ENCODE data around the gene F8. TPM values are rescaled to one million over a fixed set of nuclear protein-coding genes. Genes with fewer than 3 reads are reported as not detected.
A peak's percentile ranks its signal among the peaks of the same experiment; 100 is the strongest.

The F8 gene
- total RNA-seq, 2 donors from 2014 or later = 2.7 to 2.9 TPM

GRCh38 chrX:154804261-154804956, 218.1 kb downstream of the F8 start:
- no peak overlapping the region for H3K27ac Mint-ChIP-seq
- peaks cover 22 to 32% of the 10 kb centered on the region in 2 donors for H3K4me1 Mint-ChIP-seq (ENCODE audit: low read depth in 2 of 2)

GRCh38 chrX:154802947-154803346, 219.6 kb downstream of the F8 start:
- DNase-seq (ENCODE audit: low spot score) (no peak), ATAC-seq (no peak)
- no peaks in the 10 kb centered on the region for H3K9me3 Mint-ChIP-seq
- H3K36me3 Mint-ChIP-seq = no peaks in the 10 kb centered on the region
- peaks cover 0 to 2% of the 10 kb centered on the region in 2 donors for H3K27me3 Mint-ChIP-seq
- H3K27ac Mint-ChIP-seq = no peak overlapping the region
- peak overlapping the region; percentile 82 for H3K4me3 Mint-ChIP-seq
- peaks cover 30 to 42% of the 10 kb centered on the region in 2 donors for H3K4me1 Mint-ChIP-seq (ENCODE audit: low read depth in 2 of 2)

More at GRCh38 chrX:154804261-154804956, 218.1 kb downstream of the F8 start:
- H3K36me3 Mint-ChIP-seq = no peaks in the 10 kb centered on the region
- no peaks in the 10 kb centered on the region for H3K9me3 Mint-ChIP-seq
- peaks cover 0 to 2% of the 10 kb centered on the region in 2 donors for H3K27me3 Mint-ChIP-seq
- DNase-seq (ENCODE audit: low spot score) (no peak), ATAC-seq (no peak)
- peak overlapping the region; percentile 82 for H3K4me3 Mint-ChIP-seq

GRCh38 chrX:154800478-154801210, 221.9 kb downstream of the F8 start:
- no peaks in the 10 kb centered on the region for H3K27me3 Mint-ChIP-seq
- H3K27ac Mint-ChIP-seq = peak overlapping the region; percentile 72 to 90
- no peak for ATAC-seq
- H3K4me1 Mint-ChIP-seq (ENCODE audit: low read depth in 2 of 2) = peaks cover 30 to 49% of the 10 kb centered on the region in 2 donors
- no peaks in the 10 kb centered on the region for H3K36me3 Mint-ChIP-seq
- H3K9me3 Mint-ChIP-seq = no peaks in the 10 kb centered on the region
- peak overlapping the region; percentile 80 for H3K4me3 Mint-ChIP-seq
- no peak for DNase-seq (ENCODE audit: low spot score)

- H3K9me3 Mint-ChIP-seq = no peaks in the 10 kb centered on the region
- peak overlapping the region; percentile 80 for H3K4me3 Mint-ChIP-seq
- peak overlapping the region; percentile 72 to 90 for H3K27ac Mint-ChIP-seq
- DNase-seq (ENCODE audit: low spot score) = no peak
- no peaks in the 10 kb centered on the region for H3K36me3 Mint-ChIP-seq
- no peaks in the 10 kb centered on the region for H3K27me3 Mint-ChIP-seq
- ATAC-seq = no peak
- H3K4me1 Mint-ChIP-seq (ENCODE audit: low read depth in 2 of 2) = peaks cover 28 to 48% of the 10 kb centered on the region in 2 donors
Observed at GRCh38 chrX:154799556-154800348, 222.8 kb downstream of the F8 start.

GRCh38 chrX:154797006-154797405, 225.5 kb downstream of the F8 start:
- H3K9me3 Mint-ChIP-seq = no peaks in the 10 kb centered on the region
- H3K36me3 Mint-ChIP-seq = no peaks in the 10 kb centered on the region
- no peaks in the 10 kb centered on the region for H3K27me3 Mint-ChIP-seq
- H3K4me3 Mint-ChIP-seq = no peak overlapping the region
- no peak overlapping the region for H3K27ac Mint-ChIP-seq
- peaks cover 21 to 35% of the 10 kb centered on the region in 2 donors for H3K4me1 Mint-ChIP-seq (ENCODE audit: low read depth in 2 of 2)
- no peak for ATAC-seq
- DNase-seq (ENCODE audit: low spot score) = no peak

GRCh38 chrX:154795016-154795415, 227.5 kb downstream of the F8 start:
- ATAC-seq = no peak
- DNase-seq (ENCODE audit: low spot score) = no peak
- Mint-ChIP-seq H3K36me3 (no peaks in the 10 kb centered on the region), H3K27me3 (no peaks in the 10 kb centered on the region), H3K4me3 (no peak overlapping the region), H3K4me1 (ENCODE audit: low read depth in 2 of 2) (peaks cover 13 to 23% of the 10 kb centered on the region in 2 donors), H3K27ac (no peak overlapping the region), H3K9me3 (no peaks in the 10 kb centered on the region)

- no peaks in the 10 kb centered on the region for H3K9me3 Mint-ChIP-seq
- ATAC-seq (no peak), DNase-seq (ENCODE audit: low spot score) (no peak)
- H3K27me3 Mint-ChIP-seq = no peaks in the 10 kb centered on the region
- no peak overlapping the region for H3K4me3 Mint-ChIP-seq
- no peak overlapping the region for H3K27ac Mint-ChIP-seq
- peaks cover under 1 to 9% of the 10 kb centered on the region in 2 donors for H3K4me1 Mint-ChIP-seq (ENCODE audit: low read depth in 2 of 2)
- no peaks in the 10 kb centered on the region for H3K36me3 Mint-ChIP-seq
Observed at GRCh38 chrX:154793084-154793795, 229.3 kb downstream of the F8 start.

GRCh38 chrX:154791939-154792338, 230.6 kb downstream of the F8 start:
- no peaks in the 10 kb centered on the region for H3K4me1 Mint-ChIP-seq (ENCODE audit: low read depth in 2 of 2)
- ATAC-seq = no peak
- no peaks in the 10 kb centered on the region for H3K27me3 Mint-ChIP-seq
- no peaks in the 10 kb centered on the region for H3K36me3 Mint-ChIP-seq
- no peaks in the 10 kb centered on the region for H3K9me3 Mint-ChIP-seq
- no peak overlapping the region for H3K27ac Mint-ChIP-seq
- H3K4me3 Mint-ChIP-seq = no peak overlapping the region
- DNase-seq (ENCODE audit: low spot score) = no peak

GRCh38 chrX:154791467-154791866, 231.1 kb downstream of the F8 start:
- H3K4me3 Mint-ChIP-seq = no peak overlapping the region
- no peak overlapping the region for H3K27ac Mint-ChIP-seq
- no peaks in the 10 kb centered on the region for H3K36me3 Mint-ChIP-seq
- no peaks in the 10 kb centered on the region for H3K4me1 Mint-ChIP-seq (ENCODE audit: low read depth in 2 of 2)
- ATAC-seq = no peak
- H3K9me3 Mint-ChIP-seq = no peaks in the 10 kb centered on the region
- no peaks in the 10 kb centered on the region for H3K27me3 Mint-ChIP-seq
- no peak for DNase-seq (ENCODE audit: low spot score)

Other genes with a start within 250 kb of the F8 start
- gene MPP1, start 217.2 kb downstream of the F8 start, total RNA-seq = 10 to 100 TPM; 21.0 to 26.6 TPM
- not detected for gene SMIM9, start 188.1 kb downstream of the F8 start, total RNA-seq
- gene F8A1, start 136.4 kb downstream of the F8 start, total RNA-seq = 10 to 100 TPM; 12.4 to 32.5 TPM
- 10 to 100 TPM; 47.2 to 62.5 TPM for gene FUNDC2, start 4.1 kb upstream of the F8 start, total RNA-seq
- 1 to 10 TPM in 1 of 2 donors, not detected in 1; 1.4 TPM for gene CMC4, start 48.4 kb upstream of the F8 start, total RNA-seq
- gene MTCP1, start 48.4 kb upstream of the F8 start, total RNA-seq = 10 to 100 TPM; 12.4 to 17.4 TPM
- gene BRCC3, start 48.8 kb upstream of the F8 start, total RNA-seq = 10 to 100 TPM; 34.5 to 36.1 TPM
- 10 to 100 TPM; 54.1 to 64.7 TPM for gene VBP1, start 193.7 kb upstream of the F8 start, total RNA-seq
- gene RAB39B, start 241.8 kb upstream of the F8 start, total RNA-seq = 1 to 10 TPM; 7.5 to 8.3 TPM

Measured in natural killer cell treated with Interleukin-12 subunit alpha and Interleukin-12 subunit beta and Interleukin-15 and Interleukin-18, amount 100 ng/mL, for 72 hours (primary cell).